Measurements from ENCODE around the gene FEZF2.

The FEZF2 gene

DNA sequence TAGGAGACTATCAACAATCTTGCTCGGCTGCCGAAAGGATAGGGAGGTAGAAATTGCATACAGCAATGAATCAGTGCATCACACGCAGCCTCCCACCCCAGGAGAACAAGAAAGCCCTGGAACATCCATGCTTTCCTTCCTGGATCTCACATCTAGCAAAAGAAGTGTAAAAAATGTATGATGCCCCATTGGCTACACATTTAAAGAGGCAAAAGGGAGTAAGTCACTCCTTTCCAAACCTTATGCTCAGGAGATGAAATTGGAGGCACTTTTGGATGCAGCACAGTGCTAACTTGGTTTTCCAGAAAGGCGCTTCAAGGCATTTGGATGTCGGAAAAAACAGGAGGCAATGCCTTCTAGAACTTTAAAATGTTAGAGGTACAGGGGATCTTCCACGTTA lies 32.2 kb upstream of the FEZF2 start:
- TF ChIP-seq, protein P1, sequence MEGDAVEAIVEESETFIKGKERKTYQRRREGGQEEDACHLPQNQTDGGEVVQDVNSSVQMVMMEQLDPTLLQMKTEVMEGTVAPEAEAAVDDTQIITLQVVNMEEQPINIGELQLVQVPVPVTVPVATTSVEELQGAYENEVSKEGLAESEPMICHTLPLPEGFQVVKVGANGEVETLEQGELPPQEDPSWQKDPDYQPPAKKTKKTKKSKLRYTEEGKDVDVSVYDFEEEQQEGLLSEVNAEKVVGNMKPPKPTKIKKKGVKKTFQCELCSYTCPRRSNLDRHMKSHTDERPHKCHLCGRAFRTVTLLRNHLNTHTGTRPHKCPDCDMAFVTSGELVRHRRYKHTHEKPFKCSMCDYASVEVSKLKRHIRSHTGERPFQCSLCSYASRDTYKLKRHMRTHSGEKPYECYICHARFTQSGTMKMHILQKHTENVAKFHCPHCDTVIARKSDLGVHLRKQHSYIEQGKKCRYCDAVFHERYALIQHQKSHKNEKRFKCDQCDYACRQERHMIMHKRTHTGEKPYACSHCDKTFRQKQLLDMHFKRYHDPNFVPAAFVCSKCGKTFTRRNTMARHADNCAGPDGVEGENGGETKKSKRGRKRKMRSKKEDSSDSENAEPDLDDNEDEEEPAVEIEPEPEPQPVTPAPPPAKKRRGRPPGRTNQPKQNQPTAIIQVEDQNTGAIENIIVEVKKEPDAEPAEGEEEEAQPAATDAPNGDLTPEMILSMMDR (conservative IDR thresholded peaks at IDR 0.05; ENCODE audit: low read depth, low read length), result no peak
- no peak overlapping the region for H3K4me3 ChIP-seq (ENCODE audit: low read length)
- DNase-seq (ENCODE audit: low read depth), result no peak

DNA sequence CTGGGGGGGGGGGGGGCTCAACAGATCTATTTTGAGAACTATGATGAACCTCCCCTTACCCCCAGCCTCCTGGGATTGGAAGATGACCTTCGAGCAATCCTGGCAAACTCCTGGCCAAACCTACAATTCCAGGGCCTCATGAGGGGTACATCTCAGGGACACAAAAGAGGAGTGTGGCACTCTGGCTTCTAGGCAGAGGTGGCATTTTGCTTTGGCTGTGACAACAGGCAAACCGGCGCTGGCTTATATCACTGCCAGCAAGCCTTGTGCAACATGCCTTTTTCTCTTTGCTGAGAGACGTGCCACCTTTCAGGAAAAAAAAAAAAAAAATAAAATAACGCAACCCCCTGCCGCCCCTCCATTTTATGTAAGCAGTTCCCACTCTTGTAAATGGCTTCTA lies 31.8 kb upstream of the FEZF2 start:
- no peak for DNase-seq (ENCODE audit: low read depth)
- TF ChIP-seq, protein P1 (conservative IDR thresholded peaks at IDR 0.05; ENCODE audit: low read depth, low read length), result no peak
- H3K4me3 ChIP-seq (ENCODE audit: low read length), result no peak overlapping the region

DNA sequence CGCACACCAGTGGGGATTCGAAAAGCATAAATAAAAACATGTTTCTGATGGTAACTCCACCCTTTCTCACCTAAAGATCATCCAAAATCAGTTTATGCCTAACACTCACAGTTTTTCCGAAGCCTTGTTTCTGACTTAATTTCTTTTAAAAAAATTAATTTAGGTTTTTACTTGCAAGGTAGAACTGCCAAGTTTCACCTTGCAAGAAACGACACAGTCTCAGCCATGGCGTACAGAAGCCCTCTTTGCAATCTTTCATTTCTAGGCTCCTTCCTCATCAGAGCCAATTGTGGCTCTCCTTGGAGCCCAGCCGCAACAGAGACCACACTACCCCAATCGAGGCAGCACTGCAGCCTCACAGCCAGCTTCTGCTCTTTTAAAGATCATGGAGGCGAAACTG lies 31.0 kb upstream of the FEZF2 start:
- TF ChIP-seq, protein P1 (conservative IDR thresholded peaks at IDR 0.05; ENCODE audit: low read depth, low read length), result no peak
- no peak overlapping the region for H3K4me3 ChIP-seq (ENCODE audit: low read length)
- DNase-seq (ENCODE audit: low read depth), result no peak

DNA sequence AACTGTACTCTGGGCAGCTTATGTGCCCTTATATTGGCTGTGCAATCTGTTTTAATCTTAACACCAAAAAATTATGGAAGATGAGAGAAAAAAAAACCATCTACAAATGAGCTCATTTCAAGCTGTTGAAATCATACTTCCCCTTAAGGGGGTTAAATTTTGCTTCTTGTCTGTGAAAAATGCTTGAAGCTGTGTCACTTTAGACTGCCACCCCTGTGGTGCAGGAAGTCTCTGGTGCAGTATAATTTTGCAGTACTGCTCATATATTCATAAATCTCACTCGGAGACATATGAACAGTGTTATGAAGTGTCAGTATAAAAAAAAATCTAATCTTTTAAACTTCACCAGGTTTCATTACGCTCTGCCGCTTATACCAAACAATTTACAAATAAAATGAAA lies 30.4 kb upstream of the FEZF2 start:
- H3K4me3 ChIP-seq (ENCODE audit: low read length), result no peak overlapping the region
- TF ChIP-seq, protein P1 (conservative IDR thresholded peaks at IDR 0.05; ENCODE audit: low read depth, low read length), result no peak
- no peak for DNase-seq (ENCODE audit: low read depth)

DNA sequence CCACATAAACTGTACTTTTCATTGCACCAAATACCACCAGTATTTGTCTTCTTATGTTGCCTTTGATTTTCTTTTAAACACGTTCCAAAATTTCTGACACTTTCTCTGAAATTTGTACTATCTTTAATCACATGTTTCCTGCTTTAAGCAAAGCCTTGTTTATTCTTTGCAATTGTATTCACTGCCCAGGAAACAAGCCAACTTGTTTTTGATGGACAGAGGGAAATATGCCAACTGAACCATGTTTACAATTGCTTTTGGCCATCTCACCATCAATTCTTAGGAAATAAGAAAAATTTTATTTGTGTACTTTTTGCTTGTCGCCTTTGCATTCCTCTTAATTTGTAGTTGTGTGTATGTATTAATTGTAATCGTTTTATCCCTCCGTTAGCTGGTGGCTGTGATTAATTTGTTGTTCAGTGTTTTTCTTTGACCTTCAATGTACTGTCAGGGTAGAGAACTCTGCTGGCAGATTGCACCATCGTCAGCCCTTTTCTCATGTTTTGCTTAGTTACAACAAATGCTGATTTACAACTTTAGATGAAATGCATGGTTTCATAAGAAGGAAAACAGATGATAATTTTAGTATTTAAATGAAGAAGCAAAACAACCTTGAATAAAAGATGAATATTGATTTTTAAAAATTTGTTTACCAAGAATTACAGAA lies 19.4 kb upstream of the FEZF2 start:
- no peak overlapping the region for H3K4me3 ChIP-seq (ENCODE audit: low read length)
- TF ChIP-seq, protein P1 (conservative IDR thresholded peaks at IDR 0.05; ENCODE audit: low read depth, low read length), result no peak
- DNase-seq (ENCODE audit: low read depth), result no peak

DNA sequence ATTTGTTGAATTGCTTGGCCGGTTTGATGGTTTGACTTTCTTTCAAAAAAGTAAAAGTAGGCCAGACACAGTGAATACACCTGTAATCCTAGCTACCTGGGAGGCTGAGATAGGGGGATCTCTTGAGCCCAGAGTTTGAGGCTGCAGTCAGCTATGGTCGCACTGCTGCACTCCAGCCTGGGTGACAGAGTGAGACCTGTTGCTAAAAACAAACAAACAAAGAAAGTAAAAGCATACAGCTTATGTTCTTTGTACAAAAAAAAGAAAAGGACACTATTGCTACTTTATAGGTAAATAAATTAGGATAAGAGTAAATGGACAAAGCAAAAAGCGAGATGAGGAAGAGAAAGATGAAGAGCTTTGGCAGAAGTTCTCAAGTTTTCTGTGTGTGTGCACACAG lies 13.9 kb upstream of the FEZF2 start:
- TF ChIP-seq, protein P1 (conservative IDR thresholded peaks at IDR 0.05; ENCODE audit: low read depth, low read length), result no peak
- DNase-seq (ENCODE audit: low read depth), result no peak
- H3K4me3 ChIP-seq (ENCODE audit: low read length), result no peak overlapping the region

DNA sequence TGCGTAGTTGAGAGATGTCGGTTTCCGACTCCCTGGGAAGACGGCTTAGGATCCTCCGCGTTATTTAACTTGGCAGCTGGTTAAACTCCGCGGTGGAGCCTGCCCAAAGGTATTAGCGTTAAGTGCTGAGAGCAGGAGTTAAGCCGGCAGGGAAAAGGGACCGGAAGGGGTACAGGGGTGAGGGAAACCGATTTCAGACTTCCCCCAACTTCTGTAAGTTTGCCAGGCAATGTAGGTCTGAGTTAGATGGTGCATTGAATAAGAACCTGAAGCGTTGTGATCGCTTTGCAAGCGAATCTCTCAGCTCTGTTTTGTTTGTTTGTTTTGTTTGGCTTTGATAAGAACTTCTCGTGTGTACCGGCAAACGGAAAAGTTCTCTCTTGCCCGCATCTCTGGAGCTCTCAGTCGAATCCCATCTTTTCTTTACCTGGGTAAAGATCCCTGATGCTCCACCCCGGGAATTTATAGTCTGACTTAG lies 6.0 kb upstream of the FEZF2 start:
- H3K4me3 ChIP-seq (ENCODE audit: low read length), result no peak overlapping the region
- TF ChIP-seq, protein P1 (conservative IDR thresholded peaks at IDR 0.05; ENCODE audit: low read depth, low read length), result no peak
- DNase-seq (ENCODE audit: low read depth), result no peak

Data from retinal pigment epithelial cell (primary cell).